ENCODE results near the gene ZDHHC21. TPM values are rescaled to one million over a fixed set of nuclear protein-coding genes. Genes with fewer than 3 reads are reported as not detected.

Gene ZDHHC21
- total RNA-seq, 1 experiment from 2014 or later, result 9.0 TPM

DNA sequence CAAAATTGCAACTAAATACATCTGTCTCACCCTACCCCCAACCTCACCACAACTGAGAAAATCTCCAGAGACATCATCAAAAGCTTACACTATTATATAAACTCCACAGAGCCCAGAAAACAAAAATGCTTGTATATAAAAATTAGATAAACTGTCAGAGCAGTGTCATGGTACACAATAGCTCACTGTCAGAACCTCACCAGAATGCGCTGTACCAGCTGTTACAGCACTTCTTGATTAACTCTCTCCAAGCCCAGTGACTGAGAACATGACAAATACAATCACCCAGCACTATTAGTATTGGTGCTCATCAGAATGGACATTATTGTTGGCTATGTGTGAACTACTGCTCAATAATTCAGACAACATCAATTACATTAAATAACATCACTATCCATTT, 65.7 kb downstream of the ZDHHC21 start:
- H3K79me1 ChIP-seq (ENCODE audit: insufficient read depth, low read depth, low read length, poor library complexity, severe bottlenecking), result no peaks in the 10 kb centered on the region
- H4K20me1 ChIP-seq (ENCODE audit: control insufficient read depth, insufficient read depth, insufficient read length), result no peaks in the 10 kb centered on the region
- H2BK20ac ChIP-seq (ENCODE audit: low read depth, low read length, poor library complexity, severe bottlenecking), result no peak overlapping the region
- no peak overlapping the region for H2BK120ac ChIP-seq (ENCODE audit: low read depth, low read length, poor library complexity, severe bottlenecking)
- no peak overlapping the region for H3K4me2 ChIP-seq (ENCODE audit: insufficient read depth, insufficient read length, low read length)
- no peak overlapping the region for H2BK15ac ChIP-seq (ENCODE audit: low read depth, low read length)
- TF ChIP-seq, protein P1, sequence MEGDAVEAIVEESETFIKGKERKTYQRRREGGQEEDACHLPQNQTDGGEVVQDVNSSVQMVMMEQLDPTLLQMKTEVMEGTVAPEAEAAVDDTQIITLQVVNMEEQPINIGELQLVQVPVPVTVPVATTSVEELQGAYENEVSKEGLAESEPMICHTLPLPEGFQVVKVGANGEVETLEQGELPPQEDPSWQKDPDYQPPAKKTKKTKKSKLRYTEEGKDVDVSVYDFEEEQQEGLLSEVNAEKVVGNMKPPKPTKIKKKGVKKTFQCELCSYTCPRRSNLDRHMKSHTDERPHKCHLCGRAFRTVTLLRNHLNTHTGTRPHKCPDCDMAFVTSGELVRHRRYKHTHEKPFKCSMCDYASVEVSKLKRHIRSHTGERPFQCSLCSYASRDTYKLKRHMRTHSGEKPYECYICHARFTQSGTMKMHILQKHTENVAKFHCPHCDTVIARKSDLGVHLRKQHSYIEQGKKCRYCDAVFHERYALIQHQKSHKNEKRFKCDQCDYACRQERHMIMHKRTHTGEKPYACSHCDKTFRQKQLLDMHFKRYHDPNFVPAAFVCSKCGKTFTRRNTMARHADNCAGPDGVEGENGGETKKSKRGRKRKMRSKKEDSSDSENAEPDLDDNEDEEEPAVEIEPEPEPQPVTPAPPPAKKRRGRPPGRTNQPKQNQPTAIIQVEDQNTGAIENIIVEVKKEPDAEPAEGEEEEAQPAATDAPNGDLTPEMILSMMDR (conservative IDR thresholded peaks at IDR 0.05), result no peak
- peaks cover 11 to 23% (median 17%) of the 10 kb centered on the region in 3 experiments for H3K36me3 Mint-ChIP-seq (ENCODE audit: insufficient read depth in 1 of 3, low read depth in 3 of 3)
- H4K91ac ChIP-seq (ENCODE audit: insufficient read length, low read depth, low read length), result no peak overlapping the region
- no peaks in the 10 kb centered on the region for H3K79me2 ChIP-seq (ENCODE audit: insufficient read depth, low read length)
- no peaks in the 10 kb centered on the region for H3K27me3 ChIP-seq (ENCODE audit: insufficient read depth, low read length)
- no peak overlapping the region for H2BK5ac ChIP-seq (ENCODE audit: insufficient read length, low read length)
- no peak overlapping the region for H3K4me3 Mint-ChIP-seq
- no peak for DNase-seq
- no peak overlapping the region for H3K56ac ChIP-seq (ENCODE audit: insufficient read length, low read depth, low read length)
- no CpG with 5 or more reads among the region's 1 CpG for WGBS (ENCODE audit: extremely low coverage, insufficient read length, low lambda C conversion rate)
- no peak overlapping the region for H2BK12ac ChIP-seq (ENCODE audit: insufficient read length, low read depth, low read length)
- H3K27ac ChIP-seq (ENCODE audit: insufficient read length, low read depth, low read length), result no peak overlapping the region
- no peaks in the 10 kb centered on the region for H3K27me3 Mint-ChIP-seq (ENCODE audit: low read depth)
- H2AFZ ChIP-seq (ENCODE audit: low read length), result no peak overlapping the region
- no peak overlapping the region for H3T11ph ChIP-seq (ENCODE audit: low read length)
- H4K5ac ChIP-seq (ENCODE audit: insufficient read length, low read depth, low read length), result no peak overlapping the region
- no peaks in the 10 kb centered on the region for H3K23me2 ChIP-seq (ENCODE audit: insufficient read length, low read depth, low read length, poor library complexity, severe bottlenecking)
- no peak overlapping the region for H2AK5ac ChIP-seq (ENCODE audit: insufficient read length, low read length)
- H3K9ac ChIP-seq (ENCODE audit: extremely low read depth, insufficient read length, low read length), result no peak overlapping the region
- H3K9me3 Mint-ChIP-seq, result peaks cover 0 to 3% of the 10 kb centered on the region in 2 experiments; a peak in 2 of 5 replicates
- H3K18ac ChIP-seq (ENCODE audit: insufficient read length, low read depth, low read length), result no peak overlapping the region
- no peak overlapping the region for H3K4ac ChIP-seq (ENCODE audit: low read depth, low read length)
- H3K14ac ChIP-seq (ENCODE audit: insufficient read depth, low read length), result no peak overlapping the region
- no peak overlapping the region for H3K23ac ChIP-seq (ENCODE audit: insufficient read length, low read depth, low read length)
- no peaks in the 10 kb centered on the region for H3K9me3 ChIP-seq (ENCODE audit: control insufficient read depth, low read depth, low read length)
- no peaks in the 10 kb centered on the region for H3K4me1 ChIP-seq (ENCODE audit: insufficient read depth, low read length)
- no peak overlapping the region for H4K8ac ChIP-seq (replicated peaks; ENCODE audit: insufficient read length, low read depth, low read length)
- peak overlapping the region in 2 of 3 experiments; percentile 6 to 29; a peak in 3 of 7 replicates for H3K27ac Mint-ChIP-seq
- H3K4me1 Mint-ChIP-seq, result peaks cover 14 to 21% of the 10 kb centered on the region in 2 experiments
